Heart right ventricle (tissue), 16 donors: ENCODE measurements around the gene UTP3. TPM values are rescaled to one million over a fixed set of nuclear protein-coding genes. Genes with fewer than 3 reads are reported as not detected.
"Not testable (repeated sequence)": the region's sequence is repeated elsewhere in the genome, so short reads cannot be mapped to it uniquely, and the experiment has no call there.

Source experiments
- ATAC-seq, 8 donors: fragments of 200-7000 bp; cut with Tn5 transposase; one replicate each; pipeline ENCODE4 v1.9.1; 2020; ENCODE audit warnings: mild to moderate bottlenecking in 8 of 8, moderate library complexity in 8 of 8, moderate number of reproducible peaks in 1 of 8
- DNase-seq, 2 donors: peaks; one replicate each; pipeline ENCODE4 v3.0.0-alpha.2; 2020
- H3K27ac ChIP-seq, 10 donors: fragments of 200-600 bp; sonication (generic) in 2 of 10; one replicate each; pipeline versions ENCODE4 v1.5.0 to v1.8.0; 2020 to 2022; ENCODE audit warnings: mild to moderate bottlenecking in 3 of 10
- H3K27me3 ChIP-seq, 7 donors: fragments of 200-600 bp; one replicate each; pipeline ENCODE4 v1.8.0; 2021 to 2022; ENCODE audit warnings: mild to moderate bottlenecking in 2 of 7
- H3K36me3 ChIP-seq, 9 donors: fragments of 200-600 bp; sonication (generic) in 1 of 9; one replicate each; pipeline versions ENCODE4 v1.5.0 to v1.8.0; 2020 to 2022; ENCODE audit warnings: mild to moderate bottlenecking in 2 of 9
- H3K4me1 ChIP-seq, 9 donors: fragments of 200-600 bp; sonication (generic) in 1 of 9; one replicate each; pipeline versions ENCODE4 v1.5.0 to v1.8.0; 2020 to 2022; ENCODE audit warnings: mild to moderate bottlenecking in 4 of 9
- H3K4me3 ChIP-seq, 10 donors: fragments of 200-600 bp; sonication (generic) in 2 of 10; one replicate each; pipeline versions ENCODE4 v1.5.0 to v1.8.0; 2020 to 2022; ENCODE audit warnings: mild to moderate bottlenecking in 7 of 10, moderate library complexity in 2 of 10
- H3K9me3 ChIP-seq, 11 donors: fragments of 200-600 bp in 10 of 11; sonication (generic) in 2 of 11; one replicate each; pipeline versions ENCODE4 v1.5.0 to v1.8.0; 2013 to 2022; ENCODE audit warnings: mild to moderate bottlenecking in 2 of 11, control low read depth in 1 of 11, moderate library complexity in 1 of 11
- WGBS, 2 donors: extraction: QIAGEN DNeasy Blood & Tissue Kit; methylation state at CpG; one replicate each; pipeline ENCODE4 v1.1.7; 2013; ENCODE audit warnings: inconsistent platforms in 1 of 2; 5-methylcytosine and 5-hydroxymethylcytosine counted together
- intact Hi-C, 10 donors: fragments of 100-400 bp; cut with DNase I; formaldehyde crosslinking; loops; one replicate each; pipeline versions ENCODE4 v1.11.1 to v1.14.2; 2022
- polyA plus RNA-seq, 2 donors: library from polyadenylated mRNA; stranded (reverse); fragments of 200-250 nt; gene quantifications; one replicate each; pipeline ENCODE4 v1.2.3, GENCODE V29; 2013
- total RNA-seq, 10 donors: library from RNA; stranded (reverse); fragmentation: NEBNext Ultra II Directional in 3 of 10; extraction: Animal tissue kit (Norgen Biotek cat#: 25700) in 3 of 10; gene quantifications; one replicate each; pipeline versions ENCODE4 v1.2.1 to v1.2.4, GENCODE V29; 2021 to 2023
- TF ChIP-seq, protein P1 (sequence below), 9 donors: fragments of 200-600 bp; sonication (generic) in 2 of 9; IDR thresholded peaks; one replicate each; pipeline versions ENCODE4 v1.5.0 to v1.8.0; 2021 to 2022; ENCODE audit warnings: antibody characterized with exemption in 9 of 9, mild to moderate bottlenecking in 5 of 9, moderate library complexity in 1 of 9
- donor health status: Arrhythmogenic right ventricular cardiomyopathy.
- donor health status: ischemic (EF 13 %, LVEDD 7.1; RV severe dilation, severe dysfunction).
- donor health status: healthy with polysubstance abuse.
- donor health status: DM: no; HTN: yes; CAD: no.
- donor health status: DM: no; HTN: no; CAD: no.
- donor health status: ischemic (EF 25% LVEDD 6.9; RV normal size, moderate dysfunction).
- donor health status: ischemic (EF 25% LVEDD 5.7; RV mildly dilated, moderate dysfunction).
- donor health status: healthy.
- donor health status: DM: yes; HTN: yes; CAD: no.
- donor health status: Ischemic cardiomyopathy.
- donor health status: ischemic (EF 35%, LVEDD 5.7; RV mildly dilated, moderate dysfunction).
- donor health status: nonischemic (EF 11% LVEDD 7.7; RV severe dilation, severe dysfunction).
- donor health status: DM: yes; HTN: yes; CAD: no.
- donor health status: PGD.
- donor health status: ischemic (EF 29% LVEDD 5.4; RV normal size, mild dysfunction).
- donor health status: nonischemic (EF 23%, LVEDD 6.1; RV moderate dilation, normal function).

Gene UTP3
- total and polyA plus RNA-seq, 12 donors, result 12.9 to 20.4 (median 17.4) TPM

DNA sequence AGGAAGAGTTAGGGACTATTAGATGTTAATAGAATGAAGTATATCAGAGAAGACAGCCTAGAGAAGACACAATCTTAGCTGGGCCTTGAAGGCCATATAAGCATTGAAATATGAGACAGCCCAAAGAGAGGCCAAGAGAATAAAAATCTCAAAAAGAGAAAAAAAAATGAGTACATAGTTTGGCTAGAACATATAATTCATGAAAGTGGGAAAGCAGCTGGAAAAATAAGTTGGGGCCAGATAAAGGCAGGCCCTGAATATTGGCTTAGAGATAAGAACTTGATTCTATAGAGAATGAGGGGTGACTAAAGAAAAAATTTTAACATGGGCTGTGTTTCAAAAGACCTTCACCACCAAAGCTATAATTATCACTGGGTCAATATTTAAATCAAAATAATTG, 7.4 kb upstream of the UTP3 start:
- TF ChIP-seq, protein P1, sequence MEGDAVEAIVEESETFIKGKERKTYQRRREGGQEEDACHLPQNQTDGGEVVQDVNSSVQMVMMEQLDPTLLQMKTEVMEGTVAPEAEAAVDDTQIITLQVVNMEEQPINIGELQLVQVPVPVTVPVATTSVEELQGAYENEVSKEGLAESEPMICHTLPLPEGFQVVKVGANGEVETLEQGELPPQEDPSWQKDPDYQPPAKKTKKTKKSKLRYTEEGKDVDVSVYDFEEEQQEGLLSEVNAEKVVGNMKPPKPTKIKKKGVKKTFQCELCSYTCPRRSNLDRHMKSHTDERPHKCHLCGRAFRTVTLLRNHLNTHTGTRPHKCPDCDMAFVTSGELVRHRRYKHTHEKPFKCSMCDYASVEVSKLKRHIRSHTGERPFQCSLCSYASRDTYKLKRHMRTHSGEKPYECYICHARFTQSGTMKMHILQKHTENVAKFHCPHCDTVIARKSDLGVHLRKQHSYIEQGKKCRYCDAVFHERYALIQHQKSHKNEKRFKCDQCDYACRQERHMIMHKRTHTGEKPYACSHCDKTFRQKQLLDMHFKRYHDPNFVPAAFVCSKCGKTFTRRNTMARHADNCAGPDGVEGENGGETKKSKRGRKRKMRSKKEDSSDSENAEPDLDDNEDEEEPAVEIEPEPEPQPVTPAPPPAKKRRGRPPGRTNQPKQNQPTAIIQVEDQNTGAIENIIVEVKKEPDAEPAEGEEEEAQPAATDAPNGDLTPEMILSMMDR (IDR thresholded peaks at IDR 0.05), result no peak

DNA sequence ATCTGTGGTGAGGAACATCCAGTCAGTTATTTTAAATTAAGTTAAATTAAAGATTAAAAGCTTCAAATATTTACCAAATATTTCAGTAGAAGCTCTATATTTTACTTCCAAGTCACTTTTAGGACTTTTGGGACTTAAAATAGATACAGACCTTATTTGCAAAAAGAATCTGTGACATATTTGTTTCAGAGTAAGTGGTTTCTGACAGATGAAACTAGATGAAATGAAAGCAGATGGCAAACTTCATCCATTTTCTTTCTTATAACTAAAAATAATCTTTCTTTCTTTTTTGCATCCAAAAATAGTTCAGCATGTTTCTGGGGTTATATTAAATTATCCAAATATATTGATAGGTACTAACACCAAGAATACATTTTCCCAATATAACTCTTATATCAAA, 6.6 kb upstream of the UTP3 start:
- no peak for ATAC-seq
- DNase-seq, result no peak
- H3K36me3 ChIP-seq, result no peaks in the 10 kb centered on the region
- no peaks in the 10 kb centered on the region for H3K27me3 ChIP-seq
- peaks cover 0 to 2% (median 0%) of the 10 kb centered on the region in 9 donors for H3K4me1 ChIP-seq
- intact Hi-C loops, result loop anchor here in 1 of 10 donors (10.0 kb wide), 1 partner anchor 153 kb away; the partner anchor contains the start of gene GRSF1
- no peak overlapping the region for H3K4me3 ChIP-seq
- TF ChIP-seq, protein P1 (IDR thresholded peaks at IDR 0.05), result no peak
- no peak overlapping the region for H3K27ac ChIP-seq
- no peaks in the 10 kb centered on the region for H3K9me3 ChIP-seq

More for the DNA sequence above, 7.4 kb upstream of the UTP3 start:
- Histone ChIP-seq H3K36me3 (no peaks in the 10 kb centered on the region), H3K4me3 (no peak overlapping the region), H3K9me3 (no peaks in the 10 kb centered on the region), H3K27ac (no peak overlapping the region), H3K4me1 (no peaks in the 10 kb centered on the region), H3K27me3 (no peaks in the 10 kb centered on the region)
- DNase-seq (no peak), ATAC-seq (no peak)
- intact Hi-C loops, result loop anchor here in 1 of 10 donors (10.0 kb wide), 1 partner anchor 154 kb away; the partner anchor contains the start of gene GRSF1

GRCh38 chr4:70682142-70682541, 6.2 kb upstream of the UTP3 start:
- WGBS, 2 donors, result 84 to 86% methylated on average over 3 of the region's 3 CpGs
- not testable (repeated sequence) for H3K4me3 ChIP-seq, H3K9me3 ChIP-seq, H3K27me3 ChIP-seq, DNase-seq, H3K27ac ChIP-seq, ATAC-seq, H3K36me3 ChIP-seq, H3K4me1 ChIP-seq
- intact Hi-C loops, result loop anchor here in 1 of 10 donors (10.0 kb wide), 1 partner anchor 153 kb away; the partner anchor contains the start of gene GRSF1

DNA sequence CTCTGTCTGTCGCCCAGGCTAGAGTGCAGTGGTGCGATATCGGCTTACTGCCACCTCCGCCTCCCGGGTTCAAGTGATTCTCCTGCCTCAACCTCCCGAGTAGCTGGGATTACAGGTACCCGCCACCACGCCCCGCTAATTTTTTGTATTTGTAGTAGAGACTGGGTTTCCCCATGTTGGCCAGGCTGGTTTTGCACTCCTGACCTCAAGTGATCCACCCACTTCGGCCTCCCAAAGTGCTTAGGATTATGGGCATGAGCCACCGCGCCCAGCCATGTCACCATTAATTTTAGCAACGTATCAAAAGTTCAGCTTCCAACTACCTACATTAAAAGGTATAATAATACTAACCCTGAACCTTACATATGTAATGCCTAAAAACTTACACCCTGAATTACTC, 940 bp upstream of the UTP3 start:
- peak overlapping the region; percentile 78 to 98 (median 94) for H3K27ac ChIP-seq
- DNase-seq (no peak), ATAC-seq (peak in 1 of 8 donors; percentile 4)
- WGBS, 2 donors, result 70% methylated on average over 13 of the region's 13 CpGs
- peaks cover 0 to 27% (median 10%) of the 10 kb centered on the region in 9 donors for H3K36me3 ChIP-seq
- intact Hi-C loops, result loop anchor here in 1 of 10 donors (5.0 to 10.0 kb wide), 2 partner anchors 147 to 215 kb away; partner anchors contain the start of genes GRSF1 and MOB1B
- H3K27me3 ChIP-seq, result no peaks in the 10 kb centered on the region
- no peaks in the 10 kb centered on the region for H3K9me3 ChIP-seq
- TF ChIP-seq, protein P1 (IDR thresholded peaks at IDR 0.05), result no peak
- peaks cover 8 to 47% (median 33%) of the 10 kb centered on the region in 9 donors for H3K4me1 ChIP-seq
- peak overlapping the region; percentile 61 to 96 (median 92) for H3K4me3 ChIP-seq

- Histone ChIP-seq H3K27me3 (no peaks in the 10 kb centered on the region), H3K27ac (peak overlapping the region; percentile 38 to 98 (median 94)), H3K9me3 (no peaks in the 10 kb centered on the region), H3K36me3 (peaks cover 0 to 37% (median 10%) of the 10 kb centered on the region in 9 donors), H3K4me3 (peak overlapping the region; percentile 65 to 96 (median 92)), H3K4me1 (peaks cover 8 to 50% (median 33%) of the 10 kb centered on the region in 9 donors)
- intact Hi-C loops, result loop anchor here in 5 of 10 donors (1.0 to 10.0 kb wide), 8 partner anchors 14 to 304 kb away; partner anchors contain the start of genes DCK (in 2 of the 5), GRSF1 (in 2 of the 5) and MOB1B (in 1 of the 5)
- 1% methylated on average over 19 of the region's 19 CpGs for WGBS, 2 donors
- TF ChIP-seq, protein P1 (IDR thresholded peaks at IDR 0.05), result no peak
- DNase-seq (no peak), ATAC-seq (peak in 5 of 8 donors; percentile 4 to 28 (median 7))
These were observed 481 bp downstream of the UTP3 start for GRCh38 chr4:70688795-70689231.
